ENCODE data around the gene CDH10. TPM values are rescaled to one million over a fixed set of nuclear protein-coding genes. Genes with fewer than 3 reads are reported as not detected.

The CDH10 gene
- polyA plus RNA-seq, 2 donors = not detected

GRCh38 chr5:24642022-24642421 is 2.8 kb downstream of the CDH10 start:
- no peaks in the 10 kb centered on the region for H3K9me3 ChIP-seq (ENCODE audit: control insufficient read depth in 2 of 2, insufficient read depth in 1 of 2, low read depth in 1 of 2, low read length in 1 of 2)
- no peak overlapping the region for H3K4me3 ChIP-seq (ENCODE audit: low read depth in 1 of 2, low read length in 2 of 2)
- H3K27ac ChIP-seq (ENCODE audit: low read depth in 2 of 2, low read length in 1 of 2) = no peak overlapping the region
- no peaks in the 10 kb centered on the region for H3K36me3 ChIP-seq (ENCODE audit: control insufficient read depth in 2 of 2, insufficient read depth in 2 of 2, low read length in 1 of 2)
- H3K27me3 ChIP-seq (ENCODE audit: control insufficient read depth in 1 of 2, insufficient read depth in 2 of 2, low read length in 2 of 2) = no peaks in the 10 kb centered on the region
- 3 to 8% methylated on average over 1 of the region's 1 CpG for WGBS, 2 donors
- H3K4me1 ChIP-seq (ENCODE audit: control insufficient read depth in 2 of 2, insufficient read depth in 2 of 2, low read length in 1 of 2) = peaks cover 0 to 2% of the 10 kb centered on the region in 2 donors

GRCh38 chr5:24635209-24635608 is 9.6 kb downstream of the CDH10 start:
- 62 to 67% methylated on average over 5 of the region's 5 CpGs for WGBS, 2 donors
- Histone ChIP-seq H3K27me3 (ENCODE audit: control insufficient read depth in 1 of 2, insufficient read depth in 2 of 2, low read length in 2 of 2) (no peaks in the 10 kb centered on the region), H3K9me3 (ENCODE audit: control insufficient read depth in 2 of 2, insufficient read depth in 1 of 2, low read depth in 1 of 2, low read length in 1 of 2) (no peaks in the 10 kb centered on the region), H3K36me3 (ENCODE audit: control insufficient read depth in 2 of 2, insufficient read depth in 2 of 2, low read length in 1 of 2) (no peaks in the 10 kb centered on the region), H3K27ac (ENCODE audit: low read depth in 2 of 2, low read length in 1 of 2) (no peak overlapping the region), H3K4me1 (ENCODE audit: control insufficient read depth in 2 of 2, insufficient read depth in 2 of 2, low read length in 1 of 2) (no peaks in the 10 kb centered on the region), H3K4me3 (ENCODE audit: low read depth in 1 of 2, low read length in 2 of 2) (no peak overlapping the region)

- H3K4me3 ChIP-seq (ENCODE audit: low read depth in 1 of 2, low read length in 2 of 2) = no peak overlapping the region
- H3K27ac ChIP-seq (ENCODE audit: low read depth in 2 of 2, low read length in 1 of 2) = no peak overlapping the region
- H3K36me3 ChIP-seq (ENCODE audit: control insufficient read depth in 2 of 2, insufficient read depth in 2 of 2, low read length in 1 of 2) = no peaks in the 10 kb centered on the region
- H3K4me1 ChIP-seq (ENCODE audit: control insufficient read depth in 2 of 2, insufficient read depth in 2 of 2, low read length in 1 of 2) = no peaks in the 10 kb centered on the region
- H3K27me3 ChIP-seq (ENCODE audit: control insufficient read depth in 1 of 2, insufficient read depth in 2 of 2, low read length in 2 of 2) = no peaks in the 10 kb centered on the region
- WGBS, 2 donors = 1 to 2% methylated on average over 4 of the region's 4 CpGs
- H3K9me3 ChIP-seq (ENCODE audit: control insufficient read depth in 2 of 2, insufficient read depth in 1 of 2, low read depth in 1 of 2, low read length in 1 of 2) = no peaks in the 10 kb centered on the region
Measured at GRCh38 chr5:24633715-24634325, 11.0 kb downstream of the CDH10 start.

GRCh38 chr5:24632353-24632752 is 12.4 kb downstream of the CDH10 start:
- no peaks in the 10 kb centered on the region for H3K9me3 ChIP-seq (ENCODE audit: control insufficient read depth in 2 of 2, insufficient read depth in 1 of 2, low read depth in 1 of 2, low read length in 1 of 2)
- no peaks in the 10 kb centered on the region for H3K27me3 ChIP-seq (ENCODE audit: control insufficient read depth in 1 of 2, insufficient read depth in 2 of 2, low read length in 2 of 2)
- H3K4me3 ChIP-seq (ENCODE audit: low read depth in 1 of 2, low read length in 2 of 2) = no peak overlapping the region
- H3K27ac ChIP-seq (ENCODE audit: low read depth in 2 of 2, low read length in 1 of 2) = no peak overlapping the region
- no peaks in the 10 kb centered on the region for H3K4me1 ChIP-seq (ENCODE audit: control insufficient read depth in 2 of 2, insufficient read depth in 2 of 2, low read length in 1 of 2)
- no peaks in the 10 kb centered on the region for H3K36me3 ChIP-seq (ENCODE audit: control insufficient read depth in 2 of 2, insufficient read depth in 2 of 2, low read length in 1 of 2)

GRCh38 chr5:24630918-24631317 is 13.9 kb downstream of the CDH10 start:
- no peaks in the 10 kb centered on the region for H3K27me3 ChIP-seq (ENCODE audit: control insufficient read depth in 1 of 2, insufficient read depth in 2 of 2, low read length in 2 of 2)
- no peaks in the 10 kb centered on the region for H3K36me3 ChIP-seq (ENCODE audit: control insufficient read depth in 2 of 2, insufficient read depth in 2 of 2, low read length in 1 of 2)
- no peak overlapping the region for H3K27ac ChIP-seq (ENCODE audit: low read depth in 2 of 2, low read length in 1 of 2)
- no peak overlapping the region for H3K4me3 ChIP-seq (ENCODE audit: low read depth in 1 of 2, low read length in 2 of 2)
- no peaks in the 10 kb centered on the region for H3K4me1 ChIP-seq (ENCODE audit: control insufficient read depth in 2 of 2, insufficient read depth in 2 of 2, low read length in 1 of 2)
- H3K9me3 ChIP-seq (ENCODE audit: control insufficient read depth in 2 of 2, insufficient read depth in 1 of 2, low read depth in 1 of 2, low read length in 1 of 2) = no peaks in the 10 kb centered on the region

GRCh38 chr5:24629798-24630197 is 15.0 kb downstream of the CDH10 start:
- no peaks in the 10 kb centered on the region for H3K36me3 ChIP-seq (ENCODE audit: control insufficient read depth in 2 of 2, insufficient read depth in 2 of 2, low read length in 1 of 2)
- H3K9me3 ChIP-seq (ENCODE audit: control insufficient read depth in 2 of 2, insufficient read depth in 1 of 2, low read depth in 1 of 2, low read length in 1 of 2) = no peaks in the 10 kb centered on the region
- 54 to 62% methylated on average over 1 of the region's 1 CpG for WGBS, 2 donors
- no peak overlapping the region for H3K27ac ChIP-seq (ENCODE audit: low read depth in 2 of 2, low read length in 1 of 2)
- H3K27me3 ChIP-seq (ENCODE audit: control insufficient read depth in 1 of 2, insufficient read depth in 2 of 2, low read length in 2 of 2) = no peaks in the 10 kb centered on the region
- no peak overlapping the region for H3K4me3 ChIP-seq (ENCODE audit: low read depth in 1 of 2, low read length in 2 of 2)
- no peaks in the 10 kb centered on the region for H3K4me1 ChIP-seq (ENCODE audit: control insufficient read depth in 2 of 2, insufficient read depth in 2 of 2, low read length in 1 of 2)

- H3K4me1 ChIP-seq (ENCODE audit: control insufficient read depth in 2 of 2, insufficient read depth in 2 of 2, low read length in 1 of 2) = no peaks in the 10 kb centered on the region
- no peaks in the 10 kb centered on the region for H3K27me3 ChIP-seq (ENCODE audit: control insufficient read depth in 1 of 2, insufficient read depth in 2 of 2, low read length in 2 of 2)
- H3K36me3 ChIP-seq (ENCODE audit: control insufficient read depth in 2 of 2, insufficient read depth in 2 of 2, low read length in 1 of 2) = no peaks in the 10 kb centered on the region
- H3K27ac ChIP-seq (ENCODE audit: low read depth in 2 of 2, low read length in 1 of 2) = no peak overlapping the region
- H3K9me3 ChIP-seq (ENCODE audit: control insufficient read depth in 2 of 2, insufficient read depth in 1 of 2, low read depth in 1 of 2, low read length in 1 of 2) = no peaks in the 10 kb centered on the region
- H3K4me3 ChIP-seq (ENCODE audit: low read depth in 1 of 2, low read length in 2 of 2) = no peak overlapping the region
Measured at GRCh38 chr5:24624872-24625271, 19.9 kb downstream of the CDH10 start.

- H3K9me3 ChIP-seq (ENCODE audit: control insufficient read depth in 2 of 2, insufficient read depth in 1 of 2, low read depth in 1 of 2, low read length in 1 of 2) = no peaks in the 10 kb centered on the region
- H3K4me1 ChIP-seq (ENCODE audit: control insufficient read depth in 2 of 2, insufficient read depth in 2 of 2, low read length in 1 of 2) = no peaks in the 10 kb centered on the region
- H3K36me3 ChIP-seq (ENCODE audit: control insufficient read depth in 2 of 2, insufficient read depth in 2 of 2, low read length in 1 of 2) = no peaks in the 10 kb centered on the region
- H3K27me3 ChIP-seq (ENCODE audit: control insufficient read depth in 1 of 2, insufficient read depth in 2 of 2, low read length in 2 of 2) = no peaks in the 10 kb centered on the region
- H3K27ac ChIP-seq (ENCODE audit: low read depth in 2 of 2, low read length in 1 of 2) = no peak overlapping the region
- no peak overlapping the region for H3K4me3 ChIP-seq (ENCODE audit: low read depth in 1 of 2, low read length in 2 of 2)
- 45 to 49% methylated on average over 1 of the region's 1 CpG for WGBS, 2 donors
Measured at GRCh38 chr5:24623624-24624023, 21.2 kb downstream of the CDH10 start.

GRCh38 chr5:24623031-24623430 is 21.7 kb downstream of the CDH10 start:
- Histone ChIP-seq H3K4me1 (ENCODE audit: control insufficient read depth in 2 of 2, insufficient read depth in 2 of 2, low read length in 1 of 2) (no peaks in the 10 kb centered on the region), H3K4me3 (ENCODE audit: low read depth in 1 of 2, low read length in 2 of 2) (no peak overlapping the region), H3K9me3 (ENCODE audit: control insufficient read depth in 2 of 2, insufficient read depth in 1 of 2, low read depth in 1 of 2, low read length in 1 of 2) (no peaks in the 10 kb centered on the region), H3K27me3 (ENCODE audit: control insufficient read depth in 1 of 2, insufficient read depth in 2 of 2, low read length in 2 of 2) (no peaks in the 10 kb centered on the region), H3K27ac (ENCODE audit: low read depth in 2 of 2, low read length in 1 of 2) (no peak overlapping the region), H3K36me3 (ENCODE audit: control insufficient read depth in 2 of 2, insufficient read depth in 2 of 2, low read length in 1 of 2) (no peaks in the 10 kb centered on the region)
- 51 to 54% methylated on average over 5 of the region's 5 CpGs for WGBS, 2 donors

- Histone ChIP-seq H3K27me3 (ENCODE audit: control insufficient read depth in 1 of 2, insufficient read depth in 2 of 2, low read length in 2 of 2) (no peaks in the 10 kb centered on the region), H3K36me3 (ENCODE audit: control insufficient read depth in 2 of 2, insufficient read depth in 2 of 2, low read length in 1 of 2) (no peaks in the 10 kb centered on the region), H3K4me1 (ENCODE audit: control insufficient read depth in 2 of 2, insufficient read depth in 2 of 2, low read length in 1 of 2) (no peaks in the 10 kb centered on the region), H3K9me3 (ENCODE audit: control insufficient read depth in 2 of 2, insufficient read depth in 1 of 2, low read depth in 1 of 2, low read length in 1 of 2) (no peaks in the 10 kb centered on the region), H3K27ac (ENCODE audit: low read depth in 2 of 2, low read length in 1 of 2) (no peak overlapping the region), H3K4me3 (ENCODE audit: low read depth in 1 of 2, low read length in 2 of 2) (no peak overlapping the region)
- WGBS, 2 donors = 20 to 27% methylated on average over 6 of the region's 6 CpGs
Measured at GRCh38 chr5:24621792-24622191, 23.0 kb downstream of the CDH10 start.

Data from esophagus (tissue), 2 donors.